HG02840 (cell line): ENCODE data around the gene CHRM5.

Experiments used
- ATAC-seq: cut with Tn5 transposase; IDR thresholded peaks from one replicate; pipeline ENCODE4 v1.9.1; 2021; ENCODE audit warnings: mild to moderate bottlenecking, moderate library complexity, moderate number of reproducible peaks; ENCODE audit not compliant: unreplicated experiment, low FRiP score

Gene CHRM5

GRCh38 chr15:33968224-33968623 lies at the start of gene CHRM5:
TSS of gene CHRM5 (plus strand) at chr15:33968497. CDS start at chr15:34062718, 94,221 bp downstream.
- no peak for ATAC-seq

GRCh38 chr15:33923446-33923845 lies 44.9 kb upstream of the CHRM5 start:
- no peak for ATAC-seq

- ATAC-seq, result no peak
Observed at GRCh38 chr15:33926260-33926659, 42.0 kb upstream of the CHRM5 start.

GRCh38 chr15:33932734-33933133 lies 35.6 kb upstream of the CHRM5 start:
- no peak for ATAC-seq

- ATAC-seq, result no peak
Observed at GRCh38 chr15:33934396-33934795, 33.9 kb upstream of the CHRM5 start.

- ATAC-seq, result no peak
Observed at GRCh38 chr15:33934921-33935320, 33.4 kb upstream of the CHRM5 start.

- ATAC-seq, result peak; percentile 95
Observed at GRCh38 chr15:33941279-33942063, 26.8 kb upstream of the CHRM5 start.

- no peak for ATAC-seq
Observed at GRCh38 chr15:33946152-33946551, 22.1 kb upstream of the CHRM5 start.

GRCh38 chr15:33955945-33956344 lies 12.4 kb upstream of the CHRM5 start:
- ATAC-seq, result no peak

GRCh38 chr15:33956397-33956796 lies 11.9 kb upstream of the CHRM5 start:
- no peak for ATAC-seq

GRCh38 chr15:33959844-33960548 lies 8.3 kb upstream of the CHRM5 start:
- no peak for ATAC-seq

GRCh38 chr15:33960549-33960935 lies 7.8 kb upstream of the CHRM5 start:
- no peak for ATAC-seq

GRCh38 chr15:33963831-33964664 lies 4.2 kb upstream of the CHRM5 start:
- ATAC-seq, result no peak

- ATAC-seq, result no peak
Observed at GRCh38 chr15:33964665-33965040, 3.6 kb upstream of the CHRM5 start.

GRCh38 chr15:33968821-33969220 lies 524 bp downstream of the CHRM5 start:
- no peak for ATAC-seq

GRCh38 chr15:33971811-33972210 lies 3.5 kb downstream of the CHRM5 start:
- no peak for ATAC-seq

- no peak for ATAC-seq
Observed at GRCh38 chr15:33975022-33975565, 6.8 kb downstream of the CHRM5 start.

- no peak for ATAC-seq
Observed at GRCh38 chr15:33980159-33980558, 11.9 kb downstream of the CHRM5 start.

- no peak for ATAC-seq
Observed at GRCh38 chr15:33982516-33982915, 14.2 kb downstream of the CHRM5 start.

GRCh38 chr15:33985287-33985686 lies 17.0 kb downstream of the CHRM5 start:
- no peak for ATAC-seq

- no peak for ATAC-seq
Observed at GRCh38 chr15:33985751-33986150, 17.5 kb downstream of the CHRM5 start.
